A673 (cell line): ENCODE data around the gene UGT2B7. TPM values are rescaled to one million over a fixed set of nuclear protein-coding genes. Genes with fewer than 3 reads are reported as not detected.

Experiments used
- BruUV-seq: library from RNA; stranded (reverse); fragments of 400-500 nt; replicated peaks from 2 replicates; lab custom pipeline; 2021; lab: Mats Ljungman, UMichigan
- CTCF ChIA-PET: fragments of 300-600 bp; sonication (Branson Sonifier 250); formaldehyde crosslinking; loops from one replicate; lab custom pipeline; 2022; ENCODE audit warnings: antibody characterized with exemption; lab: Charles Lee
- POLR2A ChIA-PET: fragments of 300-600 bp; sonication (Branson Sonifier 250); formaldehyde crosslinking; loops from one replicate; lab custom pipeline; 2022; ENCODE audit warnings: antibody characterized with exemption; ENCODE audit not compliant: low non-redundant PET; lab: Charles Lee
- DNase-seq: peaks from one replicate; pipeline ENCODE4 v3.0.0-alpha.2; 2015; ENCODE audit warnings: low spot score
- H3K27ac ChIP-seq: fragments of 200-600 bp; sonication (generic); 2 replicates; pipeline ENCODE4 v1.5.1; 2016; ENCODE audit warnings: mixed run types, low read depth, mild to moderate bottlenecking, mixed read lengths, antibody characterized with exemption, low read length; ENCODE audit not compliant: poor library complexity, severe bottlenecking
- H3K27me3 ChIP-seq: fragments of 200-600 bp; sonication (generic); replicated peaks from 2 replicates; pipeline ENCODE4 v1.6.1; 2017; ENCODE audit warnings: mixed run types, low read depth, mild to moderate bottlenecking, mixed read lengths, antibody characterized with exemption, low read length; ENCODE audit not compliant: insufficient read depth, poor library complexity
- H3K36me3 ChIP-seq: fragments of 200-600 bp; sonication (generic); 2 replicates; pipeline ENCODE4 v1.6.1; 2016; ENCODE audit warnings: mixed run types, mild to moderate bottlenecking, mixed read lengths, antibody characterized with exemption, low read length; ENCODE audit not compliant: insufficient read depth, poor library complexity, severe bottlenecking
- H3K4me1 ChIP-seq: fragments of 200-600 bp; sonication (generic); 2 replicates; pipeline ENCODE4 v1.6.1; 2017; ENCODE audit warnings: mixed run types, mild to moderate bottlenecking, mixed read lengths, antibody characterized with exemption, low read length; ENCODE audit not compliant: insufficient read depth, poor library complexity, severe bottlenecking
- H3K4me3 ChIP-seq: fragments of 200-600 bp; sonication (generic); 2 replicates; pipeline ENCODE4 v1.5.1; 2016; ENCODE audit warnings: low read depth, mixed run types, mild to moderate bottlenecking, mixed read lengths, low read length; ENCODE audit not compliant: poor library complexity, severe bottlenecking
- H3K9me3 ChIP-seq: fragments of 200-600 bp; sonication (generic); 2 replicates; pipeline ENCODE4 v1.6.1; 2016; ENCODE audit warnings: mixed run types, low read depth, mild to moderate bottlenecking, mixed read lengths, antibody characterized with exemption, low read length; ENCODE audit not compliant: poor library complexity, severe bottlenecking
- CTCF ChIP-seq: fragments of 300-800, 200-600 bp; sonication (generic); conservative IDR thresholded peaks from 2 replicates; pipeline ENCODE4 v1.5.1; 2017; ENCODE audit warnings: low read depth, mild to moderate bottlenecking, antibody characterized with exemption, low read length, moderate library complexity, mixed read lengths
- EZH2 ChIP-seq: fragments of 200-600 bp; sonication (generic); IDR thresholded peaks from 2 replicates; pipeline ENCODE4 v1.6.1; 2017; ENCODE audit warnings: borderline replicate concordance, low read depth, mild to moderate bottlenecking, mixed read lengths, antibody characterized with exemption, low read length; ENCODE audit not compliant: poor library complexity, severe bottlenecking
- intact Hi-C: fragments of 100-400 bp; cut with micrococcal nuclease; formaldehyde crosslinking; loops from one replicate; pipeline ENCODE4 v1.10.0; 2022; ENCODE audit not compliant: unreplicated experiment
- total RNA-seq: library from RNA; stranded (reverse); gene quantifications from 2 replicates; pipeline ENCODE4 v1.2.3, GENCODE V29; 2021

The UGT2B7 gene
- total RNA-seq, 1 experiment from 2014 or later: not detected

- Histone ChIP-seq H3K27me3 (no peaks in the 10 kb centered on the region), H3K27ac (no peak overlapping the region), H3K4me1 (no peaks in the 10 kb centered on the region), H3K4me3 (no peak overlapping the region), H3K36me3 (no peaks in the 10 kb centered on the region), H3K9me3 (no peaks in the 10 kb centered on the region)
- no peak for DNase-seq
- no TSS peak for BruUV-seq
- ChIA-PET CTCF (no interaction called here), POLR2A (no interaction called here)
- no peak for TF ChIP-seq EZH2
- no peak for TF ChIP-seq CTCF
- intact Hi-C loops: no loop called here
Observed at GRCh38 chr4:69056150-69056549, 40.1 kb upstream of the UGT2B7 start.

GRCh38 chr4:69056921-69057550 lies 39.2 kb upstream of the UGT2B7 start:
- ChIA-PET CTCF (no interaction called here), POLR2A (no interaction called here)
- H3K27me3 ChIP-seq: no peaks in the 10 kb centered on the region
- H3K9me3 ChIP-seq: no peaks in the 10 kb centered on the region
- H3K36me3 ChIP-seq: no peaks in the 10 kb centered on the region
- H3K4me1 ChIP-seq: no peaks in the 10 kb centered on the region
- intact Hi-C loops: no loop called here
- no peak for DNase-seq
- no peak overlapping the region for H3K4me3 ChIP-seq
- TF ChIP-seq EZH2 (no peak), CTCF (no peak)
- no TSS peak for BruUV-seq
- H3K27ac ChIP-seq: no peak overlapping the region

GRCh38 chr4:69057620-69058409 lies 38.5 kb upstream of the UGT2B7 start:
- Histone ChIP-seq H3K27ac (no peak overlapping the region), H3K27me3 (no peaks in the 10 kb centered on the region), H3K36me3 (no peaks in the 10 kb centered on the region), H3K4me1 (no peaks in the 10 kb centered on the region), H3K9me3 (no peaks in the 10 kb centered on the region), H3K4me3 (no peak overlapping the region)
- intact Hi-C loops: no loop called here
- CTCF ChIA-PET: no interaction called here
- DNase-seq: no peak
- TF ChIP-seq CTCF (no peak), EZH2 (no peak)
- POLR2A ChIA-PET: no interaction called here
- BruUV-seq: no TSS peak
